ENCODE measurements around the gene RXRG.

The RXRG gene

GRCh38 chr1:165420655-165421054 is 24.3 kb downstream of the RXRG start:
- Histone ChIP-seq H3K27me3 (replicated peaks; ENCODE audit: control insufficient read depth, insufficient read depth, low read length) (peaks cover 2% of the 10 kb centered on the region), H3K36me3 (ENCODE audit: control insufficient read depth, insufficient read depth, low read length) (no peaks in the 10 kb centered on the region), H3K4me3 (replicated peaks; ENCODE audit: low read depth, low read length) (no peak overlapping the region)
- DNase-seq (ENCODE audit: extremely low read depth, insufficient read length): no peak
- TF ChIP-seq CTCF (IDR thresholded peaks at IDR 0.05; ENCODE audit: insufficient read depth, low read length, poor library complexity, severe bottlenecking): no peak

- peaks cover 2% of the 10 kb centered on the region for H3K27me3 ChIP-seq (replicated peaks; ENCODE audit: control insufficient read depth, insufficient read depth, low read length)
- no peak for TF ChIP-seq CTCF (IDR thresholded peaks at IDR 0.05; ENCODE audit: insufficient read depth, low read length, poor library complexity, severe bottlenecking)
- H3K4me3 ChIP-seq (replicated peaks; ENCODE audit: low read depth, low read length): no peak overlapping the region
- no peaks in the 10 kb centered on the region for H3K36me3 ChIP-seq (ENCODE audit: control insufficient read depth, insufficient read depth, low read length)
- DNase-seq (ENCODE audit: extremely low read depth, insufficient read length): no peak
These were observed 25.1 kb downstream of the RXRG start for GRCh38 chr1:165419839-165420238.

GRCh38 chr1:165418195-165418594 is 26.7 kb downstream of the RXRG start:
- TF ChIP-seq CTCF (IDR thresholded peaks at IDR 0.05; ENCODE audit: insufficient read depth, low read length, poor library complexity, severe bottlenecking): no peak
- H3K36me3 ChIP-seq (ENCODE audit: control insufficient read depth, insufficient read depth, low read length): no peaks in the 10 kb centered on the region
- peaks cover 2% of the 10 kb centered on the region for H3K27me3 ChIP-seq (replicated peaks; ENCODE audit: control insufficient read depth, insufficient read depth, low read length)
- no peak overlapping the region for H3K4me3 ChIP-seq (replicated peaks; ENCODE audit: low read depth, low read length)
- no peak for DNase-seq (ENCODE audit: extremely low read depth, insufficient read length)

- Histone ChIP-seq H3K27me3 (replicated peaks; ENCODE audit: control insufficient read depth, insufficient read depth, low read length) (peaks cover 2% of the 10 kb centered on the region), H3K36me3 (ENCODE audit: control insufficient read depth, insufficient read depth, low read length) (no peaks in the 10 kb centered on the region), H3K4me3 (replicated peaks; ENCODE audit: low read depth, low read length) (no peak overlapping the region)
- no peak for DNase-seq (ENCODE audit: extremely low read depth, insufficient read length)
- no peak for TF ChIP-seq CTCF (IDR thresholded peaks at IDR 0.05; ENCODE audit: insufficient read depth, low read length, poor library complexity, severe bottlenecking)
These were observed 28.1 kb downstream of the RXRG start for GRCh38 chr1:165416876-165417275.

- TF ChIP-seq CTCF (IDR thresholded peaks at IDR 0.05; ENCODE audit: insufficient read depth, low read length, poor library complexity, severe bottlenecking): no peak
- H3K36me3 ChIP-seq (ENCODE audit: control insufficient read depth, insufficient read depth, low read length): no peaks in the 10 kb centered on the region
- DNase-seq (ENCODE audit: extremely low read depth, insufficient read length): no peak
- no peak overlapping the region for H3K4me3 ChIP-seq (replicated peaks; ENCODE audit: low read depth, low read length)
- peaks cover 2% of the 10 kb centered on the region for H3K27me3 ChIP-seq (replicated peaks; ENCODE audit: control insufficient read depth, insufficient read depth, low read length)
These were observed 29.9 kb downstream of the RXRG start for GRCh38 chr1:165415068-165415467.

- DNase-seq (ENCODE audit: extremely low read depth, insufficient read length): no peak
- TF ChIP-seq CTCF (IDR thresholded peaks at IDR 0.05; ENCODE audit: insufficient read depth, low read length, poor library complexity, severe bottlenecking): no peak
- H3K4me3 ChIP-seq (replicated peaks; ENCODE audit: low read depth, low read length): no peak overlapping the region
- H3K36me3 ChIP-seq (ENCODE audit: control insufficient read depth, insufficient read depth, low read length): no peaks in the 10 kb centered on the region
- peaks cover 2% of the 10 kb centered on the region for H3K27me3 ChIP-seq (replicated peaks; ENCODE audit: control insufficient read depth, insufficient read depth, low read length)
These were observed 30.3 kb downstream of the RXRG start for GRCh38 chr1:165414620-165415019.
